T47D (cell line): ENCODE measurements around the gene NCS1.
"Not testable (repeated sequence)": the region's sequence is repeated elsewhere in the genome, so short reads cannot be mapped to it uniquely, and the experiment has no call there.

ENCODE experiments used
- DNase-seq, 2 experiments: peaks; one replicate each; pipeline versions ENCODE4 v3.0.0 to v3.0.0-alpha.2; 2011 to 2012; ENCODE audit warnings: low read depth in 1 of 2, low spot score in 1 of 2
- JUND ChIP-seq: IDR thresholded peaks from 2 replicates; pipeline ENCODE4 v1.6.1; 2012; ENCODE audit warnings: low read depth
- in situ Hi-C: cut with HindIII; loops from 2 replicates; pipeline ENCODE4 v1.10.0; 2016; ENCODE audit warnings: low sequenced_read_pairs, low pct_unique_long_range_greater_than_20kb

NCS1 gene

DNA sequence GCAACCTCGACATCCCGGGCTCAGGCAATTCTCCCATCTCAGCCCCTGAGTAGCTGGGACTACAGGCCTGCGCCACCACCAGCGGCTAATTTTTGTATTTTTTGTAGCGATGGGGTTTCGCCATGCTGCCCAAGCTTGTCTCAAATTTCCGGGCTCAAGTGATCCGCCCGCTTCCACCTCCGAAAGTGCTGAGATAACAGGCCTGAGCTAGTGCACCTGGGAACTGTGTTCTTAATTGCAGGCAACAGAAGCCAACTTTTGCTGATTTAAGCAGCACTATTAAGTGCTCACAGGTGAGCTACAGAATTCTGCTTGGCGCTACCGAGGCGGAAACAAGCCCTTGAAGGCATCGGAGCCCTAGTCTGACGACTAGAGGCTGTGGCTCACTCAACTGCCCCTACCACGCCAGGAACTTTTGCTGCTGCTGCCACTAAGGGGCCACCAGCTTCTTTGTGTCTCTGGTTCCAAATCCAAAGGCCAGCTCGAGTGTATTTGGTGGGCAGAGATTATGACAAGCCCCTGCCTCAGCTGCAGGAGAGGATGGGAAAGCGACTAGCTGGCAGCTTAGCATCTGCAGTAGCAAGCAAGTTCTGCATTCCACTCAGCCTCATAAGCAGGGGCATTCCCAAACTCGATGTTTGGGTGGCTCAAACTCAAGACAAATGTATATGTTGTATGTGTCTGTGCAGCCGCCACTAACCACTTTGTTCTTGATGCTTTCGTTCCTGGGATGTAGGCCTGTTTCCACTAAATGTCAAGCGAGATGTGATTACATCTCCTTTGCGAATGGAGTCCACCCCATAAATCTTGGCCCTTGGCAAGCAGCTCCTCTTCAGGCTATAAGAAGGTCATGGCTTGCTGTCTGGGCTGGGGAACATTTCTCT lies 82.8 kb downstream of the NCS1 start:
- no peak for DNase-seq
- no peak for TF ChIP-seq JUND
- in situ Hi-C loops: no loop called here

GRCh38 chr9:130255631-130256134 lies 83.5 kb downstream of the NCS1 start:
- in situ Hi-C loops: no loop called here
- no peak for DNase-seq
- TF ChIP-seq JUND: no peak

GRCh38 chr9:130256644-130257043 lies 84.4 kb downstream of the NCS1 start:
- no peak for DNase-seq
- in situ Hi-C loops: no loop called here
- no peak for TF ChIP-seq JUND

- in situ Hi-C loops: not testable (repeated sequence)
Measured at GRCh38 chr9:130258137-130258536, 85.9 kb downstream of the NCS1 start.

DNA sequence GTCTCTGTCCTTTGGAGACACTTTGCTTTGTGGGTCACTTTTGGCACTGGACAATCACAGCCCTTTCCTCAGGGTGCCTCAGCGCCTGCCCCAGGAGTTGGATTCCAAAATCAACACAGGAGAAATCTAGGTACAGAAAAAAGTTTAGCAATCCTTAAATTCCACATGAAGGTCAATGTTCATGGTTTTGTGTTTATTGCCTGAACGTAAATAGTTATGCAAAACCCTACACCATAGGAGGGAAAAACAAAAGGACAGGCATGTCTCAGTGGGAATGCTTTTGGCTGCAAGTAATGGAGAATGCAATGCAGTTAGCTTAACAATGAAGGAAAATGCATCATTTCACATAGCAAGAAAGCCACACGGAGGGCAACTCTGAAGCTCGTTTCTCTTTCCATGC lies 86.8 kb downstream of the NCS1 start:
- in situ Hi-C loops: no loop called here

More at GRCh38 chr9:130258137-130258536, 85.9 kb downstream of the NCS1 start:
- not testable (repeated sequence) for DNase-seq

DNA sequence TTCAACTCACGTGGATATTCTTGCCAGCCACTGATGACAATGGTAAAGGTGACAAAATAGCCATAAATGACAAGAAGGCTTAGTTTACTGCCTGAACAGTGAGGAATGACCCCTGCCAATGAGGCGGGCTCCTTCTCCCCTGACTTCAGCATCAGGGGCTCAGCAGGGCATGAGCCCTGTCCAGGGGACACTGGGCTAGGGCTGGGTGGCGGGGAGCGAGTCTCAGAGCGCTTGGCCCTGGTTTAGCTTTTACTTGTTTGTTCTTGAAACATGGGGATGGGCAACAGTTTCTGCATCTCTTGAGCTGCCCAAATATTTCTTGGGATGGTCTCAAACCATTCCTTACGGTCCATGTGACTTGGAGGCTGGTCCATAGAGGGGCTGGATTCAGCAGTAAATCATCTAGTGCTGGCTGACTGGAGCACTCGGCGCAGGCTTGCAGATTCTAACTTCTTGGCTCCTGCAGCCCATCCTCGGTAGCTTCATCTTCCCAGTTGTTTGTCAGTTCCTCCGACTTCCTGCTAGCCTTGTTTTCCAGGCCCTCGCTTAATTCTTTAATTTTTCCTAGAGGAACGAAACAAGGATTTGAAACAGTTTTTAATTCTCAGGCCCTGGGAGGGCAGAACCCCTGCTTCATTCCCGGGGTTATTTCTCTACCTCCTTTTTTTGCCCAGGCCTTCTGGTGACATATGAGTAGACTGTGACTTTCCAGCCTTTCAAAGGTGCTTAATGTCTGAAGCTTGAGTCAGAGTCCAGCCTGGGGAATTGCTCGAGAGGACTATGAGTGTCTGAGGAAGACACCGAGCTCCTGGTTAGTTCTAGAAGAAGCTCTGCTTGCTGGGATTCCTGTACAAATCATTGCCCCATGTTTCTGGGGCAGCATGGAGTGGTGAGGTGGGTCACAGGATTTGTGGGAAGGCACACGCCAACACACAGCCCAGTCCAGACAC lies 88.9 kb downstream of the NCS1 start:
- in situ Hi-C loops: no loop called here
- DNase-seq: no peak
- no peak for TF ChIP-seq JUND

More for the DNA sequence above, 86.8 kb downstream of the NCS1 start:
- no peak for DNase-seq
- TF ChIP-seq JUND: no peak

DNA sequence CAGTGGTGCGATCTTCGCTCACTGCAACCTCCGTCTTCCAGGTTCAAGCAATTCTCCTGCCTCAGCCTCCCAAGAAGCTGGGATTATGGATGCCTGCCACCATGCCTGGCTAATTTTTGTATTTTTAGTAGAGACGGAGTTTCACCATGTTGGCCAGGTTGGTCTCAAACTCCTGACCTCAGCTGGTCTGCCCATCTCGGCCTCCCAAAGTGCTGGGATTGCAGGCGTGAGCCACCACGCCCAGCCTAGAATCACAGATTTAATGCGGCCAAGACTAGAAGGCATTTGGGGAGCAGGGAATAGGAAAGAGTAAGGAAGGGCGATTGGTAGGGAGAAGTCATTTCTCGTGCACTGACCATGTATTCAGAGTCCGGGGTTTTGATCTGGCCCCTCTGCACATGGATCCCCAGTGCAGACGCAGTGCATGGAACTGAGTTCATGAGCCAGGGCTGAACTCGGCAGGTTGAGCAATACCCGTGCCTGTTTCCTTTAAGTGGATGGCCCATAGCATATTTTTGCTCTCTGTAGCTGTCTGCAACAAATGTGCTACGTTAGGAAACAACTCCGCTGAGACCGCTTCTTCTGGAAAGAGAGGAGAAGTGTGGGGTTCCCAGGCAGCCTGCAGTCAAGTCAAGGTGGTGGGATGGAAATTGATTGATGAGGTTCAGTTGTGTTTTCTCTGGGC lies 90.0 kb downstream of the NCS1 start:
- in situ Hi-C loops: no loop called here
- DNase-seq: no peak
- no peak for TF ChIP-seq JUND

DNA sequence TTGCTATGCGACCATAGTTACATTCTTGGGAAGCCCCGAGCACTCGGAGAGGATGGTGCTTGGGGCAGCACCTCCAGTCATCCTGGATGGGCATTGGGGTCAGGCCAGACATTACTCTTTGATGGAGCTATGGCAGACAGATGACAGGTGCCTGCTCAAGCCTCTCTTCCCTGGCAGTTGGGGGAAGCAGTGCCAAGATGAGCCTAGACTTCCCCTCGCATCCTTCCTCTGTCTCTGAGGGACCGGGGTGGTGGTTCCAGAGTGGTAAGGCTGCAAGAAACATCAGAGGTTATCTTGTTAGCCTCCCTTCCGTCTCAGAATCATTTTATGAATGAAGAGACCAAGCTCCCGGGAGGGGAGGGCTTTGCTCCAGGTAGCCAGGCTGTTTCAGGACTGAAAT lies 90.6 kb downstream of the NCS1 start:
- TF ChIP-seq JUND: no peak
- in situ Hi-C loops: no loop called here
- no peak for DNase-seq

- in situ Hi-C loops: no loop called here
- no peak for TF ChIP-seq JUND
- peak; percentile 47 to 58 for DNase-seq
Measured at GRCh38 chr9:130263601-130264413, 91.6 kb downstream of the NCS1 start.

- TF ChIP-seq JUND: no peak
- no peak for DNase-seq
- in situ Hi-C loops: no loop called here
Measured at GRCh38 chr9:130264414-130265350, 92.5 kb downstream of the NCS1 start.
